ENCODE measurements around the gene DOC2A.

DOC2A gene

DNA sequence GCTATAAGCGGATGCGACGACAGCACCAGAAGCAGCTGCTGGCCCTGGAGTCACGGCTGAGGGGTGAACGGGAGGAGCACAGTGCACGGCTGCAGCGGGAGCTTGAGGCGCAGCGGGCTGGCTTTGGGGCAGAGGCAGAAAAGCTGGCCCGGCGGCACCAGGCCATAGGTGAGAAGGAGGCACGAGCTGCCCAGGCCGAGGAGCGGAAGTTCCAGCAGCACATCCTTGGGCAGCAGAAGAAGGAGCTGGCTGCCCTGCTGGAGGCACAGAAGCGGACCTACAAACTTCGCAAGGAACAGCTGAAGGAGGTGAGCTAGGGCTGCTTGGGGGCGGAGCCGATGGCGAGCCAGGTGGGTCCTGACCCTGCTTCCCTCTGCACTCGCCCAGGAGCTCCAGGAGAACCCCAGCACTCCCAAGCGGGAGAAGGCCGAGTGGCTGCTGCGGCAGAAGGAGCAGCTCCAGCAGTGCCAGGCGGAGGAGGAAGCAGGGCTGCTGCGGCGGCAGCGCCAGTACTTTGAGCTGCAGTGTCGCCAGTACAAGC is 25.5 kb downstream of the DOC2A start:
- Histone ChIP-seq H3K4me1 (ENCODE audit: control insufficient read depth, insufficient read depth, low read length) (no peaks in the 10 kb centered on the region), H3K27me3 (replicated peaks; ENCODE audit: control insufficient read depth, insufficient read depth, low read length) (no peaks in the 10 kb centered on the region), H3K4me3 (ENCODE audit: low read length) (no peak overlapping the region), H3K36me3 (ENCODE audit: control insufficient read depth, insufficient read depth, low read length, severe bottlenecking) (peaks cover 99% of the 10 kb centered on the region), H3K9me3 (ENCODE audit: control insufficient read depth, low read length) (no peaks in the 10 kb centered on the region), H3K9ac (ENCODE audit: low read length) (no peak overlapping the region)
- DNase-seq (ENCODE audit: low read depth): no peak

DNA sequence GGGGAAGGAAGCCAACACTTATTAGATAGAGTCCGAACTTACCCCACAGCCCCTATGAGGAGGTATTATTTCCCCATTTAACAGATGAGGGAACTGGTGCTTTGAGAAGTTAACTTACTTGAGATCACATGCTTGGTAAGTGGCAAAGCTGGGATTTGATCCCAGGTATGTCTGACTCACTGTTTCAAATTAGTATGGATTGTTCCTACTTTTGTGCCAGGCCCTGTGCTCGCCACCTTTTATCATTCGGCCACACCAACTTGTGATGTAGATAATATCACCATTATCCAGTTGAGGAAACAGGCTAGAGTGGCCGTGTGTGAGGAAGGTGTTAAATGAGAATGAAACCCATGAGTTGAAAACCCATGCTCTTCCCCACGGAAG is 26.1 kb downstream of the DOC2A start:
- Histone ChIP-seq H3K9ac (ENCODE audit: low read length) (no peak overlapping the region), H3K9me3 (ENCODE audit: control insufficient read depth, low read length) (no peaks in the 10 kb centered on the region), H3K36me3 (ENCODE audit: control insufficient read depth, insufficient read depth, low read length, severe bottlenecking) (peaks cover 99% of the 10 kb centered on the region), H3K27me3 (replicated peaks; ENCODE audit: control insufficient read depth, insufficient read depth, low read length) (no peaks in the 10 kb centered on the region), H3K4me3 (ENCODE audit: low read length) (no peak overlapping the region), H3K4me1 (ENCODE audit: control insufficient read depth, insufficient read depth, low read length) (no peaks in the 10 kb centered on the region)
- no peak for DNase-seq (ENCODE audit: low read depth)

DNA sequence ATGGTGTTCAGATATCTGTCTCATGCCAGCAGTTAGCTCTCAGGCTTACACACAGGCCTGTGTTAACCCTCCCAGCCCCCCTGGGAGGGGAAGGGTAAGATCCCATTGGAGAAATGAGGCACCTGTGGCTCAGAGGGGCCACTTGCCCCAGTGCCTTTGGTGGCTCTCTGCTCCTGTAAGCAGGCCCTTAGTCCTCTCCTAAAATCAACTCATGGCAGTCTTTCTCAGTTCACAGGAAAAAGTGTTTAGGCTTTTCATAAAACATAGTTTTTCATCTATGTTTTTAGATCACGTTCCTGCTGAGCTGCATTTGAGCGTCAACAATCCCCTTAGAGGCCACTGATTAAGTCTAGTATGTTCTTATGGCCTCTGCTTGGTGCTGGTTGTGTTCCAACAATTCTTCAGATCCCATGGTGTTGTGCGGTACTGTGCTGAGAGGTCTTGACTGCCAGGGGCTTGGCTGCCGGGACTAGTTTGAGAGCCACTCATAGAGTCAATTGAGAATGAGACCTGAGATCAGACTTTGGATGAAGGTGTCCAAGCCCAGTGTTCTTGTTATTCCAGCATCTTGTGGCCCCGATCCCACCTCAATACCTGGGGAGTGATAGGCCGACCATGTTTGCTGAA is 26.6 kb downstream of the DOC2A start:
- Histone ChIP-seq H3K4me3 (ENCODE audit: low read length) (no peak overlapping the region), H3K9ac (ENCODE audit: low read length) (no peak overlapping the region), H3K36me3 (ENCODE audit: control insufficient read depth, insufficient read depth, low read length, severe bottlenecking) (peaks cover 99% of the 10 kb centered on the region), H3K9me3 (ENCODE audit: control insufficient read depth, low read length) (no peaks in the 10 kb centered on the region), H3K27me3 (replicated peaks; ENCODE audit: control insufficient read depth, insufficient read depth, low read length) (no peaks in the 10 kb centered on the region), H3K4me1 (ENCODE audit: control insufficient read depth, insufficient read depth, low read length) (no peaks in the 10 kb centered on the region)
- no peak for DNase-seq (ENCODE audit: low read depth)

DNA sequence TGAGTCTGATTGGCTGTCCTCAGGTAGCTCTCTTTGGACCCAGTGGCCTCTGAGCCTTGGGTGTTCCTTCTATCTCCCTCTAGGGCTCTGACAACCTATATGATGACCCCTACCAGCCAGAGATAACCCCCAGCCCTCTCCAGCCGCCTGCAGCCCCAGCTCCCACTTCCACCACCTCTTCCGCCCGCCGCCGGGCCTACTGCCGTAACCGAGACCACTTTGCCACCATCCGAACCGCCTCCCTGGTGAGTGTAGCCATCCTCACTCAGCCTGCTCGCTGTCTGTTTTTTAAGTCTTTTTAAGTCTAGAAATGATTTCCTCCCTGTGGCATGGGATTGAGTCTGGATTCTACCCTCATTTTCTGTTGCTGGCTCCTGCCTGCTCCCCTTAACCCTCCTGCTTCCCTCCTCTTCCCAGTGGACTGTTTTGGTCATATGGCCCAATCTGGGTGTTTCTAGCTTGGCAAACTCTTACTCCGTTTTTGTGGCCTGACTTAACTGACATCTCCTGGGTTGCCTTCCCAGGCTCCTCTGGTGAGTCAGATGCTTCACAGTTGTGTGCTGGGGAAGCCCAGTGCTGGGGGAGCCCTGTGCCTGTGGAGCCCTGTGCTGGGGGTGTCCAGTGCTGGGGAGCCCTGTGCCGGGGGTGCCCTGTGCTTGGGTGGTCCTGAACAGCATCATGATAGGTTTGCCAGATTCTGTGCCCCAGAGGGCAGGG is 27.2 kb downstream of the DOC2A start:
- H3K27me3 ChIP-seq (replicated peaks; ENCODE audit: control insufficient read depth, insufficient read depth, low read length): no peaks in the 10 kb centered on the region
- peaks cover 99% of the 10 kb centered on the region for H3K36me3 ChIP-seq (ENCODE audit: control insufficient read depth, insufficient read depth, low read length, severe bottlenecking)
- no peak overlapping the region for H3K9ac ChIP-seq (ENCODE audit: low read length)
- H3K4me1 ChIP-seq (ENCODE audit: control insufficient read depth, insufficient read depth, low read length): no peaks in the 10 kb centered on the region
- peak; percentile 19 for DNase-seq (ENCODE audit: low read depth)
- H3K4me3 ChIP-seq (ENCODE audit: low read length): no peak overlapping the region
- no peaks in the 10 kb centered on the region for H3K9me3 ChIP-seq (ENCODE audit: control insufficient read depth, low read length)

DNA sequence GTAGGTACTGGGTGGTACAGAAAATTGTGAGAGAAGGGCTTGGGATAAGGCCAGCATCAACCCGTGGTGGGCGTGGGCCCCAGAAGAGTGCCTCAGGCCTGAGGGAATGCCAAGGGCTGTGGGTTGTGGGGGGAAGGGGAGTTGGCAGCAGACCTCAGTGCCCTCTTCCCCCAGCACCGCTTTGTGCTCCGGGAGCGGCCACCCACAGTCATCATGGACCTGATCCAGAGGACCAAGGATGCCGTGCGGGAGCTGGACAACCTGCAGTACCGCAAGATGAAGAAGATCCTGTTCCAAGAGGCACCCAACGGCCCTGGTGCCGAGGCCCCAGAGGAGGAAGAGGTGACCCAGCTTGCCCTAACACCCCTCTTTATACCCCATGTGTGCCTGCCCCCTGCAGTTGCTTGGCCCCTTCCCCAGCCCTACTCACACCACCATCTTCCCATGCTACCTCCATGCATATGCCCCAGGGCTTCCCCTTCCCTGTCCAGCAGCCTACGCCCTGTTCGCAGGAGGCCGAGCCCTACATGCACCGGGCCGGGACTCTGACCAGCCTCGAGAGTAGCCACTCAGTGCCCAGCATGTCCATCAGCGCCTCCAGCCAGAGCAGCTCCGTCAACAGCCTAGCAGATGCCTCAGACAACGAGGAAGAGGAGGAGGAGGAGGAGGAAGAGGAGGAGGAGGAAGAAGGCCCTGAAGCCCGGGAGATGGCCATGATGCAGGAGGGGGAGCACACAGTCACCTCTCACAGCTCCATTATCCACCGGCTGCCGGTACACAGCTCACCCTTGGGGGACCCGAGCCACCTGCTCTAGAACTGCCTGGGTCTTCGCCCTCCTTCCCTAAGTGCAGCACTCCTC is 28.0 kb downstream of the DOC2A start:
- no peaks in the 10 kb centered on the region for H3K4me1 ChIP-seq (ENCODE audit: control insufficient read depth, insufficient read depth, low read length)
- H3K9ac ChIP-seq (ENCODE audit: low read length): no peak overlapping the region
- no peaks in the 10 kb centered on the region for H3K27me3 ChIP-seq (replicated peaks; ENCODE audit: control insufficient read depth, insufficient read depth, low read length)
- DNase-seq (ENCODE audit: low read depth): no peak
- H3K4me3 ChIP-seq (ENCODE audit: low read length): no peak overlapping the region
- peaks cover 99% of the 10 kb centered on the region for H3K36me3 ChIP-seq (ENCODE audit: control insufficient read depth, insufficient read depth, low read length, severe bottlenecking)
- no peaks in the 10 kb centered on the region for H3K9me3 ChIP-seq (ENCODE audit: control insufficient read depth, low read length)

DNA sequence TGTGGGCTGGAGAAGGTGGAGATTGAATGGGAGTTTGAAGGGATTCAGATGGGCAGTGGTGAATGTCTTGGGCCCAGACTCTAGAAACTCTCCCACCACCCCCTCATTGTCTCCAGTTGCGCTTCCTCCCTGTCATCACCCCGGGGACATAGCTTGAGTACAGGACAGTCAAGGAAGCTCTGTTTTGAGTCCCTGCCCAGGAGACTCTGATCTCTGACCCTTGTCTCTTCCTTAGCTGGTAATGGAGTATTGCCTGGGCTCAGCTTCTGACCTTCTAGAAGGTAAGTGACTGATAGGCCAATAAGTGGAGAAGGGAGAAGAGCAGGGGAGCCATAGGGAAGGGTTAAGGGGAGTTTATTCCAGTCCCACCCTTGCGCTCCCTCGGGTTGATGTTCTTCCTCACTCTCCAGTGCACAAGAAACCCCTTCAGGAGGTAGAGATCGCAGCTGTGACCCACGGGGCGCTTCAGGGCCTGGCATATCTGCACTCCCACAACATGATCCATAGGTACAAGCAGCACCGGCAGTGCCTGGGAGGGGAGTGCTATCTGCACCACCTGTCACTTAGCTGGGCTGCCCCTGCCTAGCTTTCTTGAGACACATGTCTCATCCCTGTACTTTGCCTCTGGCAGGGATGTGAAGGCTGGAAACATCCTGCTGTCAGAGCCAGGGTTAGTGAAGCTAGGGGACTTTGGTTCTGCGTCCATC is 32.1 kb downstream of the DOC2A start:
- Histone ChIP-seq H3K36me3 (ENCODE audit: control insufficient read depth, insufficient read depth, low read length, severe bottlenecking) (peaks cover 62% of the 10 kb centered on the region), H3K9ac (ENCODE audit: low read length) (no peak overlapping the region), H3K4me3 (ENCODE audit: low read length) (no peak overlapping the region), H3K4me1 (ENCODE audit: control insufficient read depth, insufficient read depth, low read length) (peaks cover 26% of the 10 kb centered on the region), H3K9me3 (ENCODE audit: control insufficient read depth, low read length) (no peaks in the 10 kb centered on the region), H3K27me3 (replicated peaks; ENCODE audit: control insufficient read depth, insufficient read depth, low read length) (no peaks in the 10 kb centered on the region)
- DNase-seq (ENCODE audit: low read depth): no peak

DNA sequence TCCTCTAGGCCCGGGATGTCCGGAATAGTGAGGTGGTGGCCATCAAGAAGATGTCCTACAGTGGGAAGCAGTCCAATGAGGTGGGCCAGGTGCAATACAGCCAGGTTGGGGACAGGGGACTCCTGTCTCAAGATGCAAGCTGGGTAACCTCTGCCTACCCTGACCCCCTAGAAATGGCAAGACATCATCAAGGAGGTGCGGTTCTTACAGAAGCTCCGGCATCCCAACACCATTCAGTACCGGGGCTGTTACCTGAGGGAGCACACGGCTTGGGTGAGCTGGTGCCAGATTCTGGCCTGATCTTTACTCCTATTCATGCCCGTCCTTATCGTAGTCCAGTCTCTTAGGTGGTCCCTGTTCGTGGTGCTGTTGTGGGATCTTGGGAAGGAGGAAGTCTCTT is 32.7 kb downstream of the DOC2A start:
- H3K36me3 ChIP-seq (ENCODE audit: control insufficient read depth, insufficient read depth, low read length, severe bottlenecking): peaks cover 55% of the 10 kb centered on the region

DNA sequence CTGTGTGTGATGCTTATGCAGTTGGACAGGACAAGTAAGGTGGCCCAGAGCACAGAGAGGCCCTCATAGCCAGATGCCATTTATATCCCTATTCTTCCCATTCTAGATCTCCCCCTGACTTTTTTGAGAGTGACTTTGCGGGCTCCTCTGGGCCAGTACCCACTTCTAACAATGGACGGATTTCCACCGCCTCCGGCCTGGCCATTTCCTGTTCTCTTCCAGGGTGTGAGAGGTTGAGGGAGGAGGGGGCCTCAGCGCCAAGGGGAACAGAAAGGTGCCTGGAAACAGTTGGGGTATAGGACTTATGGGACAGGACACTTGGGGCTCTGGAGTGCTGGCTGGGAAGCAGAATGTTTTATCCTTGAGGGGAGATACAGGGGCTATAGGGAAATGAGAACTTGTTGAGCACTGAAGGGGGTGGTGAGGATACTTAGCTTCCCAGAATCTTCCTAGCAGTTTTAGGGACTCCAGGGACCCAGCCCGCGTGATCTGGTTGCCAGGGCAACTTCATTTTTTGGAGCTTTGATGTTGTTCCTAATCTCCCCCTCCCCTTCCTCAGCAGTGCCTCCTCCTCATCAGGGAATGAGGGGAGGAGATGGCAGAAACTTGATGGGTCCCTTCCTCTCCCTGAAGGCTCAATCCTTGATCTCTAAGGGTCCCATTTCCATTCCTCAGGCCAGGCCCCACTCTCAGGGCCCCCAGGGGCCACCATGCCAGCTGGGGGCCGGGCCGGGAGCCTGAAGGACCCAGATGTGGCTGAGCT is 33.6 kb downstream of the DOC2A start:
- H3K9me3 ChIP-seq (ENCODE audit: control insufficient read depth, low read length): no peaks in the 10 kb centered on the region
- no peak overlapping the region for H3K9ac ChIP-seq (ENCODE audit: low read length)
- peaks cover 51% of the 10 kb centered on the region for H3K36me3 ChIP-seq (ENCODE audit: control insufficient read depth, insufficient read depth, low read length, severe bottlenecking)
- H3K27me3 ChIP-seq (replicated peaks; ENCODE audit: control insufficient read depth, insufficient read depth, low read length): no peaks in the 10 kb centered on the region
- H3K4me1 ChIP-seq (ENCODE audit: control insufficient read depth, insufficient read depth, low read length): peaks cover 26% of the 10 kb centered on the region
- DNase-seq (ENCODE audit: low read depth): no peak
- H3K4me3 ChIP-seq (ENCODE audit: low read length): peak overlapping the region; percentile 96

More for the DNA sequence above, 32.7 kb downstream of the DOC2A start:
- Histone ChIP-seq H3K4me1 (ENCODE audit: control insufficient read depth, insufficient read depth, low read length) (peaks cover 26% of the 10 kb centered on the region), H3K9ac (ENCODE audit: low read length) (no peak overlapping the region), H3K27me3 (replicated peaks; ENCODE audit: control insufficient read depth, insufficient read depth, low read length) (no peaks in the 10 kb centered on the region), H3K9me3 (ENCODE audit: control insufficient read depth, low read length) (no peaks in the 10 kb centered on the region), H3K4me3 (ENCODE audit: low read length) (no peak overlapping the region)
- no peak for DNase-seq (ENCODE audit: low read depth)

DNA sequence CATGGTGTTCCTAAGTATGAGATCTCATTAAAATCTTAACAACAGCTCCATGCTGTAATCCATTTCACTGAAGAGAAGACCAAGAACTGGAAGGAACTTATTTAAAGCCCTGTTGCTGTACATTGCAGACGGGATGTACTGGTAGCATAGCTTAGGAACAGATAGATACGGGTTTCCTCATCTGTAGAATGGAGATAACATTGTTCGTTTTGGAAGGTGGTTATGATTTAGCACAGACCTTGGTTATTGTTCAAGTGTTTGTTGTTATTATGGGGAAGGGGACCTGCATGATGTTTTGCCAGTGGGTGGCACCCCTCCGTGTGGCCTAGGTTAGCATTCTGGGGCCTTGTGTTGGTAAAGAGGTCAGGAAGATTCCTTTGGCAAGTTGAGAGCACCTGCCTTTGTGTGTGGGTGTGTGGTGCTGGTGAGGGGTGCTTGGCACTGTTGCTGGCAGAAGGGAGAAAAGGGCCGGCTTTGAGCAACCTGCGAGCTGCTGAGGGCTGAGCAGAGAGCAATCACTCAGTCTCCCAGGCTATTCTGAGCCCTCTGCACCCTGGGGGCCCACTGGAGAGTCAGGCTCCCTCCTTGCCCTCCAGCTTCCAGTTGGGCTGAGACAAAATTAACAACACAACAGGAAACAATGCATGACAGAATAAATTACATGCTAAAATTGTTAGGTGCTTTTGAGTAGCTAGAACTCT is 34.9 kb downstream of the DOC2A start:
- H3K9me3 ChIP-seq (ENCODE audit: control insufficient read depth, low read length): no peaks in the 10 kb centered on the region
- H3K4me3 ChIP-seq (ENCODE audit: low read length): peak overlapping the region; percentile 96
- peaks cover 47% of the 10 kb centered on the region for H3K36me3 ChIP-seq (ENCODE audit: control insufficient read depth, insufficient read depth, low read length, severe bottlenecking)
- no peaks in the 10 kb centered on the region for H3K27me3 ChIP-seq (replicated peaks; ENCODE audit: control insufficient read depth, insufficient read depth, low read length)
- peak; percentile 15 for DNase-seq (ENCODE audit: low read depth)
- H3K4me1 ChIP-seq (ENCODE audit: control insufficient read depth, insufficient read depth, low read length): peaks cover 26% of the 10 kb centered on the region
- H3K9ac ChIP-seq (ENCODE audit: low read length): peak overlapping the region; percentile 51

DNA sequence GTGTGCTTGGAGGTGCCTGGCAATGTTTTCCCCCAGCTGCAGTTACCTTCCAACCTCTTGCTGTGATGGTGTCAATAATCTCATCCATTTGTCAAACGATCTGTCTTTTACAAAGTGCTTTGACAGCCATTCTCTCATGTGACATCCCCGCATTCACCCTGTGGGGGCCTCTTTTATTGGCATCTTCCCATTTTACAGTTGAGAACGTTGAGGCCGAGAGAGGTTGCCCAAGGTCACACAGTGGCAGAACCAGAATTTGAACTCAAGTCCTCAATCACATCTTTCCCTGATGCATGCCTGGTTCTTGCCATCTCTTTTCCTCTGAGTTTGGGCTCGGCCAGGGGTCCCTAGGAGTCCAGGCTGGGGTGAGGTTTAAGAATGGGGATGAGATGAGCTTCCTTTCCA is 35.7 kb downstream of the DOC2A start:
- Histone ChIP-seq H3K36me3 (ENCODE audit: control insufficient read depth, insufficient read depth, low read length, severe bottlenecking) (peaks cover 39% of the 10 kb centered on the region), H3K4me1 (ENCODE audit: control insufficient read depth, insufficient read depth, low read length) (peaks cover 26% of the 10 kb centered on the region)
- no peak for DNase-seq (ENCODE audit: low read depth)

More for the DNA sequence above, 35.7 kb downstream of the DOC2A start:
- H3K9me3 ChIP-seq (ENCODE audit: control insufficient read depth, low read length): no peaks in the 10 kb centered on the region
- H3K4me3 ChIP-seq (ENCODE audit: low read length): peak overlapping the region; percentile 96
- H3K9ac ChIP-seq (ENCODE audit: low read length): peak overlapping the region; percentile 99
- H3K27me3 ChIP-seq (replicated peaks; ENCODE audit: control insufficient read depth, insufficient read depth, low read length): no peaks in the 10 kb centered on the region

Measured in adipocyte (in vitro differentiated cells).